BLaER1 (cell line): Measurements from ENCODE around the gene PLA2G1B.
A peak's percentile ranks its signal among the peaks of the same experiment; 100 is the strongest.

ENCODE experiments used
- H3K27ac ChIP-seq: shearing (Covaris generic); formaldehyde crosslinking; 2 replicates; pipeline ENCODE4 v1.8.1; 2022
- H3K27me3 ChIP-seq: shearing (Covaris generic); formaldehyde crosslinking; 2 replicates; pipeline ENCODE4 v1.8.1; 2022
- H3K36me3 ChIP-seq: shearing (Covaris generic); formaldehyde crosslinking; 2 replicates; pipeline ENCODE4 v1.8.1; 2022
- H3K4me1 ChIP-seq: shearing (Covaris generic); formaldehyde crosslinking; 2 replicates; pipeline ENCODE4 v1.8.1; 2022
- H3K4me2 ChIP-seq: shearing (Covaris generic); formaldehyde crosslinking; 2 replicates; pipeline ENCODE4 v1.8.1; 2022
- H3K4me3 ChIP-seq: shearing (Covaris generic); formaldehyde crosslinking; 2 replicates; pipeline ENCODE4 v1.8.1; 2022
- H3K9ac ChIP-seq: shearing (Covaris generic); formaldehyde crosslinking; 2 replicates; pipeline ENCODE4 v1.8.1; 2022
- H3K9me3 ChIP-seq: shearing (Covaris generic); formaldehyde crosslinking; 2 replicates; pipeline ENCODE4 v1.8.1; 2022
- H4K20me1 ChIP-seq: shearing (Covaris generic); formaldehyde crosslinking; 2 replicates; pipeline ENCODE4 v1.8.1; 2022
- Cebpa-rat ChIP-seq: shearing (Covaris generic); IDR thresholded peaks from 2 replicates; pipeline ENCODE4 v1.8.1; 2022

Gene PLA2G1B

GRCh38 chr12:120367924-120368788 is 40.6 kb upstream of the PLA2G1B start:
- Histone ChIP-seq H3K4me1 (peaks cover 11% of the 10 kb centered on the region; the same call in 1 of the 2 replicates), H3K27ac (no peak overlapping the region), H3K27me3 (peaks cover 95% of the 10 kb centered on the region), H4K20me1 (peaks cover 20% of the 10 kb centered on the region; the same call in 1 of the 2 replicates), H3K36me3 (no peaks in the 10 kb centered on the region), H3K9me3 (no peaks in the 10 kb centered on the region), H3K4me3 (peak overlapping the region; percentile 64), H3K4me2 (peak overlapping the region; percentile 85), H3K9ac (no peak overlapping the region)
- TF ChIP-seq Cebpa-rat: no peak

DNA sequence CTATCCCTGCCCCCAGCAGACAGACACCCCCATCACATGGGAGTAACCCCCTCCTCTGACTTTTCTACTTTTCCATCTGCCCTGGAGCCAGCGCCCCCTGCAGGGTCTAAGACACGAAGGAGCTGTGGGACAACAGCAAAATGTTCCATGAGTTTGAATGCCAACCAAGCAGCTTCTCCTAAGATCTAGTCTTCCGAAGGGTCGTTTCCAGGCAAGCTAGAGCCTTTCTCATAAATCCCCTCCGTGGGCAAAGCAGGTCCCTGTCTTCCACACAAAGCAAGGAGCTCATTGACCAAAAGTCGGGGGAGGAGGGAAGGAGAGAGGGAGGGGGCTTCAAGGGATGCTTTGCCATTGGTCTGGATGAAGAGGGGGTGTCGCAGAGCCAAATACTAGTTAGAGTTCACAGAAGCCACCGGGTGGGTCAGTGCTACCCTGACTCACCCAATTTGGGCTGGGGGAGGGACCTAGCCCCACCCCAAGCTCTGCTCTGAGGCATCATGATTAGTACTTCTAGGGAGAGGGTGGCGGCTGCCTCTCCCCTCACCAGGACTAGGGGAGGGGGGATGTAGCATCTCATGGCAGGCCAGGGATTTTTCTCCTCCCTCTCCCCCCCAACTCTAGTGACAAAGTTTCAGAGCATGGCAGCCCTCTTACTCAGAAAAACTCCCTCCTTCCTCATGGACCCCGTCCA is 39.8 kb upstream of the PLA2G1B start:
- H3K9ac ChIP-seq: no peak overlapping the region
- no peak overlapping the region for H3K4me3 ChIP-seq
- H3K27ac ChIP-seq: no peak overlapping the region
- H3K4me2 ChIP-seq: no peak overlapping the region
- TF ChIP-seq Cebpa-rat: no peak
- no peaks in the 10 kb centered on the region for H3K36me3 ChIP-seq
- peaks cover 87% of the 10 kb centered on the region for H3K27me3 ChIP-seq
- no peaks in the 10 kb centered on the region for H3K9me3 ChIP-seq
- peaks cover 19% of the 10 kb centered on the region for H3K4me1 ChIP-seq
- H4K20me1 ChIP-seq: peaks cover 20% of the 10 kb centered on the region; the same call in 1 of the 2 replicates

DNA sequence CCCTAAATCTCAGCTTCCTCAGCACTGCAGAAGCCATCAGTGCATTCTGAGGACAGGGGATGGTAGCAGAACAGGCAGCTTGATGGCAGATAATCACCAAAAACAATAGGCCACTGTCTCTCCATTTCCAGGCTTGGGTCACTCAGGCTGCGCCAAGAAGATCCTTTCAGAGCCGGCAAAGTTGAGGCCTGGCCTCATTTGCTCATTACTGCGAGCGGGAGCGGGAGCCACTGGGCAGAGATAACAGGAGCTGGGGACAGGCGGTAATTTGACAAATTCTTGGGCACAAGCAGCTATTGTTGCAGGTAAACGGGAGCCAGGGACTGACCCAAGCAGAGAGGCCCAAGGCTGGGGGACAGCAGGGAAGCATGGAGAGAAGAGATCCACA is 39.3 kb upstream of the PLA2G1B start:
- H3K4me2 ChIP-seq: no peak overlapping the region
- H3K27ac ChIP-seq: no peak overlapping the region
- H3K4me3 ChIP-seq: no peak overlapping the region
- H3K36me3 ChIP-seq: no peaks in the 10 kb centered on the region
- H3K27me3 ChIP-seq: peaks cover 82% of the 10 kb centered on the region
- TF ChIP-seq Cebpa-rat: no peak
- H3K4me1 ChIP-seq: peaks cover 24% of the 10 kb centered on the region
- H4K20me1 ChIP-seq: peaks cover 20% of the 10 kb centered on the region; the same call in 1 of the 2 replicates
- H3K9me3 ChIP-seq: no peaks in the 10 kb centered on the region
- no peak overlapping the region for H3K9ac ChIP-seq

DNA sequence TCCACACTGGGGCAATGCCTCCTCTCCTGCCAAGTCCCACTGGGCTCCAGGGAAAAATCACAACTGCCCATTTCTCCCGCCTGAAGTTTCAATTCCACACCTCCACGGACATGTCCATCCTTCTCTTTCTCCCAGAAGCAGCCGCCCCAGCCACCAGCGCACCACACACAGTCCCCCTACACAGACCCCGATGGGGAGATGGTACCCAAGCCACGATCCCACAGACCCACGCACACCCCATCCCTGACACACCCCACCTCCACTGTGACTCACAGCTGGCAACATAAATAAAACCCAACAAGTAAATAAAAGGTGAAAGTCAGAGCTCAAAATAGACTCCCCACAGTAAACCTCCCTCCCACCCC is 38.7 kb upstream of the PLA2G1B start:
- H3K9me3 ChIP-seq: no peaks in the 10 kb centered on the region
- TF ChIP-seq Cebpa-rat: no peak
- no peak overlapping the region for H3K27ac ChIP-seq
- H3K27me3 ChIP-seq: peaks cover 77% of the 10 kb centered on the region
- no peak overlapping the region for H3K9ac ChIP-seq
- H3K4me3 ChIP-seq: no peak overlapping the region
- no peaks in the 10 kb centered on the region for H3K36me3 ChIP-seq
- peaks cover 29% of the 10 kb centered on the region for H3K4me1 ChIP-seq
- H4K20me1 ChIP-seq: peaks cover 20% of the 10 kb centered on the region; the same call in 1 of the 2 replicates
- no peak overlapping the region for H3K4me2 ChIP-seq

GRCh38 chr12:120365675-120366340 is 38.2 kb upstream of the PLA2G1B start:
- Histone ChIP-seq H3K27me3 (peaks cover 71% of the 10 kb centered on the region), H3K36me3 (no peaks in the 10 kb centered on the region), H3K4me1 (peaks cover 34% of the 10 kb centered on the region), H3K27ac (no peak overlapping the region), H4K20me1 (peaks cover 15% of the 10 kb centered on the region; the same call in 1 of the 2 replicates), H3K4me3 (no peak overlapping the region), H3K4me2 (no peak overlapping the region), H3K9ac (no peak overlapping the region), H3K9me3 (no peaks in the 10 kb centered on the region)
- no peak for TF ChIP-seq Cebpa-rat

DNA sequence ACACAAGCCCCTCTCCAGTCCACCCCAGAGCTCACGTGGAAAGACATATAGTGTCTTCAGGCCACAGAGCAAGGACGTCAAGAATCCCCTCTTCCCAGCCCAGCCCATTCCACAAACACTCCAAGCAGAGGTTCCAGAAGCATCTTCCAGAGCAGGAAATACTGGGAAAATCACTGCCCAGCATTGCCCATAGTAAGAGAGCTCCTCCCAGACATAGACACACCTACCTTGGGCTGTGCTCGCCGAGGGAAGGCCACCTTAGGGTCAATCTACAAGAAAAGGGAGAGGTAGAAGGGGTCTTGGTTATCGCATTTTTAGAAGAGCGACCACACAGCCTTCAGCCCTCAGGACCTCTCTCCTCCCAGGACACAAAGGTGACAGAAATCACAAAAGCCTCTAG is 36.9 kb upstream of the PLA2G1B start:
- Histone ChIP-seq H3K27ac (no peak overlapping the region), H3K4me3 (no peak overlapping the region), H4K20me1 (0 out of 2 replicates have a peak, but pooled peaks cover 2% of the 10 kb centered on the region), H3K9ac (no peak overlapping the region), H3K9me3 (no peaks in the 10 kb centered on the region), H3K36me3 (no peaks in the 10 kb centered on the region), H3K4me1 (peaks cover 33% of the 10 kb centered on the region), H3K27me3 (peaks cover 58% of the 10 kb centered on the region), H3K4me2 (no peak overlapping the region)
- no peak for TF ChIP-seq Cebpa-rat

GRCh38 chr12:120363274-120363855 is 35.8 kb upstream of the PLA2G1B start:
- peaks cover 47% of the 10 kb centered on the region for H3K27me3 ChIP-seq
- H3K4me1 ChIP-seq: peaks cover 26% of the 10 kb centered on the region
- H3K4me2 ChIP-seq: peak overlapping the region; percentile 95; the same call in 1 of the 2 replicates
- no peaks in the 10 kb centered on the region for H3K36me3 ChIP-seq
- H3K9me3 ChIP-seq: no peaks in the 10 kb centered on the region
- TF ChIP-seq Cebpa-rat: no peak
- H3K4me3 ChIP-seq: no peak overlapping the region
- no peak overlapping the region for H3K9ac ChIP-seq
- H3K27ac ChIP-seq: no peak overlapping the region
- no peaks in the 10 kb centered on the region for H4K20me1 ChIP-seq

DNA sequence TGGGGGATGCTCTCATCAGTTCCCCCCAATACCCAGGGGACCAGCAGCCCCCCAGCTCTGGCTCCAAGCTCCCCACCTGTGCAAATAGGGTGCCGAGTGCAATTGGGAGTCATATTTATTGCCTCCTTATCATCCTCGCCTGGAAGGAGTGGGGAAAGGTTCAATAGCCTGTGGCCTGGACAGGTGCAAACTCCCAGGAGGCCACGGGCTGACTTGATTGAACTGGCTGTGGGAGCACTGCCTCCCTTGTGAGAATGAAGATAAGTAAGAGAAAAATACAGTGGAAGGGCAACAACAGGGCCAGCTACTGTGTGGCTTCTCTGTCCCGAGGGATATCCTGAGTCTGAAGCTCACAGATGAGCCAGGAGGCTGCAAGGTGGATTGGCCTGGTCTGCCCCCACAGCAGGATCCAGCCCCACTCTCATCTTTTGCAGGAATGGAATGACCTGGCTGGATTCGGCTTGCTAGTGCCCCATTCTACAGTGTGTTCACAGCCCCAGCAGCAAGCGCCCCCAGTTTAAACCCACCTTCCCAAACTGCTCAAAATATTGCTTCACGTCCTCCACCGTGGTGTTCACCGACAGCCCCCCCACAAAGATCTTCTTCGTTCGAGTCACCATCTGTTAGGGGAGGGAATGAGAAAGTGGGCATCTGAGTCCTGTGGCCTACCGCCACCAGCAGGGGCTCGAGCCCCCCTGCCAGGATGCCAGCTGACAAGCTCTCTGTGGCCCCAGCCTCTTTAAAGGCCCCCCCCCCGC is 35.1 kb upstream of the PLA2G1B start:
- H3K27ac ChIP-seq: no peak overlapping the region
- H3K9ac ChIP-seq: no peak overlapping the region
- H4K20me1 ChIP-seq: no peaks in the 10 kb centered on the region
- no peaks in the 10 kb centered on the region for H3K9me3 ChIP-seq
- peaks cover 26% of the 10 kb centered on the region for H3K4me1 ChIP-seq
- TF ChIP-seq Cebpa-rat: no peak
- peaks cover 40% of the 10 kb centered on the region for H3K27me3 ChIP-seq
- no peak overlapping the region for H3K4me3 ChIP-seq
- peak overlapping the region; percentile 95 for H3K4me2 ChIP-seq
- no peaks in the 10 kb centered on the region for H3K36me3 ChIP-seq
